IPS-18c (cell line): ENCODE results near the gene GLYATL1.

Experiments
- H3K4me3 ChIP-seq: 2 replicates; pipeline ENCODE4 v1.7.0; 2013; ENCODE audit warnings: low read depth, mild to moderate bottlenecking, low read length, moderate library complexity; ENCODE audit not compliant: insufficient read depth
- H3K9me3 ChIP-seq: one replicate; pipeline ENCODE4 v1.6.1; 2013; ENCODE audit warnings: mild to moderate bottlenecking, low read length, moderate library complexity; ENCODE audit not compliant: control insufficient read depth, insufficient read depth

GLYATL1 gene, protein sequence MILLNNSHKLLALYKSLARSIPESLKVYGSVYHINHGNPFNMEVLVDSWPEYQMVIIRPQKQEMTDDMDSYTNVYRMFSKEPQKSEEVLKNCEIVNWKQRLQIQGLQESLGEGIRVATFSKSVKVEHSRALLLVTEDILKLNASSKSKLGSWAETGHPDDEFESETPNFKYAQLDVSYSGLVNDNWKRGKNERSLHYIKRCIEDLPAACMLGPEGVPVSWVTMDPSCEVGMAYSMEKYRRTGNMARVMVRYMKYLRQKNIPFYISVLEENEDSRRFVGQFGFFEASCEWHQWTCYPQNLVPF

DNA sequence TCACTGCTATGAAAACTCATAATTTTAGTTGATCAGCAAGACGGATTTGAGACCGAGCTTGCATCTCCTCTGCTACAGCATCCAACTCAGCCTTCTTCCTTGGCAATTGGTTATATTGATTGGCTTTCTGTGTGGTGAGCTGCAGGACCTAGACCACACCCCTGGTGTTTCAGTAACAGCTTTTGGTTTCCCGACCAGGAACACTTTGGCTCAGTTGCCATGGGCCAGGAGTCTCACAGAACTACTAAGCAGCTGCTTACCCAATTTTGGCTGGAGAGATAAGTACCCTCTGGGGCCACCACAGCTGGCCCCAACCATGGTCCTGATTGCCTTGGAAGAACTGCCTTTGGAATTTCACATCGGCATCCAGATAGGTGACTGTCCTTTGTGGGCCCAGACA lies at the start of gene GLYATL1:
Gene GLYATL1 (plus strand): TSS at position 212 of the 400 bp plus-strand sequence. CDS start 7,600 bp downstream, outside the sequence.
- Histone ChIP-seq H3K9me3 (no peaks in the 10 kb centered on the region), H3K4me3 (no peak within 1 kb of the TSS)

DNA sequence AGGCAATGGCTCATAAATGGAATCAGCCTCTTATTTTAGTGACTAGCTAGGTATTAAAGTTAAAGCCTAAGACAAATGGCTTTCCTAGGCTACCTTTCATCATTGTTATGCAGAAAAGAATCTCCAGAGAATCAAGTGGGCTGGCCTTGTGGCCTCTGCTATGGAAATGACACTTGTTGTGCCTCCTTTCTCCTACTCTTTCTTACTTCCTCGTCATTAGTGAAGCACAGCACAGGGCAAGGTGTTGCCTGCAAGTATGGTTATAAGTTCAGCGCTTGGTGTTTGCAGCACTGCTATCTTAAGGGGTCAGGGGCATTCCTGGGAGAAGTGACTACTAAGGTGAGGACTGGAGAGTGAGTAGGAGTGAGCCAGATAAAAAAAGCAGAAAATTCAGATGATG lies 45.4 kb upstream of the GLYATL1 start:
- H3K4me3 ChIP-seq: no peak overlapping the region
- no peaks in the 10 kb centered on the region for H3K9me3 ChIP-seq

DNA sequence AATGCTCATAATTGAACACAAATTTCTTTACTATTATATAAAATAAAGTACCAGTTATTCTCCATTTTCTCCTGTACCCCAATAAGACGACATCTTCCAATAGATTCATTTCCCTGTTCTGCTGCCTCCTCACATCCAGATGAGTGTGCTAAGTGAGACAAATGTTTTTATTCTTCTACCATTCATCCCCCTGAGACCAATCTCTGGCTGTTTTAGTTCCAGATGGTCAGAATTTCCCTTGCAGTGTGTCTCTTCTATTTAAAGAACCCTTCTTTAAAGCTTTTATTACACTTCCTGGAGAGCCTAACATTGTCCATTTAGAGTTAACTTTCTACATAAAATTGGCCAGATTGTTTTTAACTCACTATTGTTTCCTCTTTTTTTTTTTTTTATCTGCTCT lies 41.2 kb upstream of the GLYATL1 start:
- Histone ChIP-seq H3K9me3 (no peaks in the 10 kb centered on the region), H3K4me3 (no peak overlapping the region)

DNA sequence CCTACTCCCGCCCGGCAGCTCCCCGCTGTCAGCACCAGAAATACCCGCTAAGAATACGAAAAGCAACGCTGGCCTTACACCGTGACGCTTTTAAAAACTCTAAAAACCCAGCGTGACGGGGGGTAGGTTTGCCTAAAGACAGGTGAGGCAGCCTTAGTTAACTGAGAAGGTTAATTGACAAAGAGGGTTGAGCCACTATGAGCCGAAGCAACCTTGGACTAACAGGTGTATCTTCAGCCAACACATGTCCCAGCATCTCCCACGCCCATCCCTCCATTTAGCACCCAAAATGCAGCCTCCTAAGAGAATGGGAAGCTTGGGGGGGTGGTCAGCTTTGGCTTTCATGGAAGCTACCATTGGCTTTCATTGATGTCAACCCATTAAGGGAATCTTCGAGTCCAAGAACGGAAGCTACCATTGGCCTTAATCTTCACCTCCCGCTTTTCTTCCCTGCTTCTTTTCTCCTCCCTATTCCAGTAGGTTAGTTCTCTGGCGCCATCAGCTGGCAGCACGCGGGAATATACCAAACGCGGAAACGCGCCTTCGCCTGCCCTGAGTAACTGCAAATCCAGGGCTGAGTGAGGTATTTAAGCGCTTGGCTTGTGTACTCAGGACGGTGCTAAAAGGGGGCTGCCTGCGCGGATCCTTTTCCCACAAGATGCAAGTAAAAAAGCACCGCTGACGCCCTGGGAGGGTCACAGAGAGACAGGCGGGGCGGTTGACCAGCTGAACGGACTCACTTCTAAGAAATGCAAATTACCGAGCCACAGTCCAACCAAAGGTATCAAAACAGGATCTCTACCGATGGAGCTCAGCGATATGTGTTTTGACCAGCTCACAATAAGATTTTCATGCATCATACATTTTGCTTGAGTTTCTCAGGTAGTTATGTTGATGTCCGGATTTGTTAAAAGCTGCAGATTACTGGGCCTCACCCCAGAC lies 38.5 kb upstream of the GLYATL1 start:
- no peaks in the 10 kb centered on the region for H3K9me3 ChIP-seq
- H3K4me3 ChIP-seq: peak overlapping the region; percentile 20; the same call in 1 of the 2 replicates

DNA sequence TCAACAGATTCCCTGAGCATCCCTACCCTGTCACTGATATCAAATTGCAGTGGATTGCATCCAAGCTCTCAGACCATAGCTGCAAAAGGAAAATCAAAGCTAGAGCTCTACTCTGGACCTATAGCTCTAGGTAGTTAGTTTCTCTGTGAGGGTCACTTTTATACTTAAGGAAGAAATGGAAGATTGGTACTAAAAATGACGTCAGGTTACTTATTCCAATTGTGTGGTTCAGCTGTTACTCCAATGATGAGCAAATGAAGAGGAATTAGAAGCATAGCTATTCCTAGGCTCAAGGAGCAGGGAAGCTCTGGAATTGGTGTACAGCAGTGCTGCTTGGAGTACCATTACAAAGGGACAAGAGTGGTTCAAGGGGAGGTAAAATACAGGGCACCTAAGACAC lies 36.4 kb upstream of the GLYATL1 start:
- no peaks in the 10 kb centered on the region for H3K9me3 ChIP-seq
- no peak overlapping the region for H3K4me3 ChIP-seq

DNA sequence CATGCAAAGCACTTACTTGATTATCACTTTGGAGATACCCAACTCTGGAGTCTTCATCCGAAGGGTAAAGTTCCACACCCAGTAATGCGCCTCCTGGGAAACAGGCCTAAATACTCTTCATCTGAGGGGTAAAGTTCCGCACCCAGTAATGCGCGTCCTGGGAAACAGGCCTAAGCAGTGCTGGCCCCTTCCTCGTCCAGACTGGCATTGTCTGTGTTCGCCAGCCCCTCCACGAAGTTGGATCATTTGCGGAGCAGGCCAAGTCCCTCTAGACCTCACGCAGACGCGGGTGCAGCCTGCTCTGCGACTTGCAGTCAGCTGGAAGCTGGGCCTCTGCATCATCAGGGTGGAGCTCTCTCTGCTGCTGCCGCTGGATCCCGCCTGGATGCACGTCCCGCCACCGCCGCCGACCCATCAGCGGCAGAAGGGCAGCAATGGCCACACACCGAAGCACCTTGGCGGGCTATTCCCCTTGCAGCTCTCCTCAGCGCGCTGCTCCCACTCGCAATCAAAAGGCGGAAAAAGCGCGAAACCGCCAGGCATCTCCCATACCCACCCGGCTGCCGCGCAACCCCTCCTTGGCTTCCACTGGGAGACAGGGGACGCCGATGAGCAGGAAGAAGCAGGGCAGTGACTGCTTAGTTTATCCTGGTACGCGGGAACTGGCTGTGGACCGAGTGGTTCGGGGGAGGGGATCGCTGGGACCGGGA lies 34.1 kb upstream of the GLYATL1 start:
- H3K4me3 ChIP-seq: peak overlapping the region; percentile 65
- H3K9me3 ChIP-seq: no peaks in the 10 kb centered on the region

DNA sequence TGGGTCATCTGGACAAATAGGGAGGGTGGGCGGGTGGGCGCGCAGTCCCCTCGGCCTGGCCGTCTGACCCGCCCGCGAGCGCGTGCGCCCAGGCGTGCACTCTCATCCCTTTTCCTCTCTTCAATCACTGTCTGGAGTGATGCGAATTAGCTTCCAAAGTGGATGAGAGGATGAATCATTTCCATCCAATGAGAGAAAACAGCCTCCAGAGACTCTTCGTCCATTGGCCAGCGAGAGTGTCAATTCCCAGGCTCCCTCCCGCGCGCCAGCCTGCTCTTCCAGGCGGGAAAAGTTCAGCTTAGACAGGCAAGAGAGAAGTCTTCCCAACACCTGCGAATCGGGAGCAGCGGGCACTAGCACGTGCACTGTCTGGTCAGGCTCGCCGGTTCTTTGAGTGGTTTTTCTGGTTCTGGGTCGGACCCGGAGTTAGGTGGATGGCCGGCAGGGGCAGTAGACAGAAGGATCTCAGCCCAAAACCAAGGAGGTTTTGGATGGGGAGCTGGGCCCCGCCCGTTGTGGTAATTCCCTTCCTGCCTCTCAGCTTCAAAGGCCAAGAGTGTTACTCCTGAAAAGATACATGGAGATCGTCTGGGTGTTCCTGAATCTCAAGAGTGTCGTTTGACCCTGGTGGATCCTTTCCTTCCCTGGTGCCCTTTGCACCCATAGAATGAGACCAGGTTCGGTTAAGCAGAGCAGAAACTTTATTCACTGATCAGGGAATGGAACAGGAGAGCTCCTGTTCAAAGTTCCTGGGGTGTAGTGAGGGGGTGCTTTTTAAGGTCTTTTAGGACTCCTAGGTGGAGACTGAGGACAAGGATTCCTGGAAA lies 33.4 kb upstream of the GLYATL1 start:
- peak overlapping the region; percentile 65 for H3K4me3 ChIP-seq
- H3K9me3 ChIP-seq: no peaks in the 10 kb centered on the region

DNA sequence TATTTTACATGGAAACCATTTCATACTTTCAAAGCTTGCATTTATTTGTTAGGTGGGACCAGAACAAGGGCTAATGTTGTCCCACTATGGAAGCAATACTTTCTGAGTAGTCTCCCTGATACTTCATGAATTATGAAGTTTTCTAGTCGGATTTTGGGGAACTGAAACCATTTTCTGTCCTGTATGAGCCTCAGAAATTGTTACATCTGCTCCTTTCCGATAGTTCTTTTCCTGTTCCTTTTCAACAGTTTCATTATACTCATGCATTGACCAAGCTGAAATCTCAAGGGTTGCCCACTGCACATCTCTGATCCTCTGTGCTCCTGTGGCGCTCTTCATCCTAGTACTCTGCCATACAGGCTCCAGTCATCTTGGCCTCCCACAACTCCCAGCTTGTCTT lies 31.5 kb upstream of the GLYATL1 start:
- H3K4me3 ChIP-seq: no peak overlapping the region

DNA sequence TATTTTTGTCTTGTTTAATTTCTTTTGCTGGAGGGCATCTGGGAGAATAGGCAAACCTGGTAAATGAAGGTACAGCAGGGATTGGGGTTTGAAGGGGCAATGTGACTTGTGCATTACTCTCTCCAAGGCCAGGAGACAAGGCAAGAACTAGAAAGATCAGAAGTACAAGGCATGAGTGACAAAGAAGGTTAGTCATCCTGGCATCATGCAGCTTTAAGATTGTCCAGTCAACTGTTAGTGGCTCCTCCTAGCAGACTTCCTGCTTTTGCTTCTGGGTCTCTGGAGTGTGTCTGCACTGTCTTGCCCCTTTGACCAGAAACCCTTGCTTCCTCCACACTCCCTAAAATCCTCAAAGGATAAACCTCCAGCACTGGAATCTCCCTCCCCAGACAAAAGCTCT lies 27.2 kb upstream of the GLYATL1 start:
- Histone ChIP-seq H3K4me3 (no peak overlapping the region), H3K9me3 (peaks cover 6% of the 10 kb centered on the region)

More for the DNA sequence above, 31.5 kb upstream of the GLYATL1 start:
- no peaks in the 10 kb centered on the region for H3K9me3 ChIP-seq

DNA sequence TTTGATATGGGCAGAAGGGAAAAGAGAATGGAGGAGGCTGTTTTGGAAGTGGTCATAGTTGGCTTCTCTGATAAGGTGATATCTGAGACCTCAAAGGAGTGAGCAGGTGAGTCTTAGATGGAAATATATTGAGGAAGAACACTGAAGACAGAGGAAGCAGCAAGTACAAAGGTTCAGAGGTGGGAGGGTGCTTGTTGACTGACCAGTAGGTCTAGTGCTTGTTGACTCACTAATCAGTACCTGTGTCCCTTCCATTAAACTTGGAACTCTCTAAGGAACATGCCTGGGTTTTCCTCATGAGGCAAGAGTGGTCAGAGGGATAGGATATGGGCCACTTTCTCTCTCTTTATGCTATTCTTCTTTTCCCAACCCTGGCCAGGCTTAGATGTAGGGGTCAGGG lies 25.6 kb upstream of the GLYATL1 start:
- H3K9me3 ChIP-seq: peaks cover 6% of the 10 kb centered on the region
- no peak overlapping the region for H3K4me3 ChIP-seq

DNA sequence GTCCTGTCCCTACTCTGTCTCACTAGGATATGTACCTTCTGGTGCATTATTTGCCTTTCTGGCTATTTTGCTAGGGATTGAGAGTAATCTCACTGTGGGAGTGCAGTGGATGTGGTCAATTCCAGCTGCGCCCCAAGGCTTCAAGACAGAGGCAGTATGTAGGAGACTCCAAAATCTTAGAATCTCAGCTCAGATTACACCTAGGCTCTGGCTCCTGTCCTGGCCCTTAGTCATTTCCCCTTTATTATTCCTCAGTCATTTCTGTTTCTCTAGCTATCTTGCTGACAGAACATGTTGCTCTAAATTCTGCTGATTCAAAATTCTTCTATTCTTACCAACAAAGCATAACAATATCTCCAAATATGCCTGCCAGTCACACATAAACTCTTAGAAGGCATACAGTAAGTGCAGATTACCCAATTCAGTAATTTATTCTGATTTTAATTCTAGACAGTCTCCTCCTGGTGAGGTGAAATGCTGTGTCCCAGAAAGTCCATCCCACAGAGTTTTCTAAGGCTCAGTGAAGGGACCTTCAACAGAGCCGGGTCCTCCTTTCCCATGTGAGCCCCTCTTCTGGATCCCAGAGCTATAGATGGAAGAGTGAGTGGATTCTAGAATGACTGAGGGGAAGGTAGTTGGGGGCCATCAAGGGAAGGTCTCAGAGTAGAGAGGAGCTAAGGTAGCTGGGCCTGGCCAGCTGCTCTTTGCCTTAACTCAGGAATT lies 24.3 kb upstream of the GLYATL1 start:
- peaks cover 6% of the 10 kb centered on the region for H3K9me3 ChIP-seq
- H3K4me3 ChIP-seq: no peak overlapping the region

DNA sequence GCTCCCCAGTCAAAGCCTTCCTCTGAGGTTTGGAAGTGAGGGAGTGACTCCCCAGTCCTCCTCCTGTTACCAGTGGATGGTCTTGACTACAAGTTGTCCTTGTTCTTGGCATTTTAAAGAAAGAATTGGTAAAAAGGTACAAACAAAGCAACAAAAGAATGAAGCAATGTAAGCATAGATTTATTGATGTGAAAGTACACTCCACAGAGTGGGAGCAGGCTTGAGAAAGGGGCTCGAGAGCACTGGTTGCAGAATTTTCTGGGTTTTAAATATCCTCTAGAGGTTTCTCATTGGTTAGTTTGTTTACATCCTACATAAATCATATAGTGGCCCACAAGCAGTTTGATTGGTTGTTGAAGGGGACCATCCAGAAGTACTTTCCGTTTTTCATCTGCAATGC lies 22.7 kb upstream of the GLYATL1 start:
- H3K9me3 ChIP-seq: peaks cover 6% of the 10 kb centered on the region
- no peak overlapping the region for H3K4me3 ChIP-seq

DNA sequence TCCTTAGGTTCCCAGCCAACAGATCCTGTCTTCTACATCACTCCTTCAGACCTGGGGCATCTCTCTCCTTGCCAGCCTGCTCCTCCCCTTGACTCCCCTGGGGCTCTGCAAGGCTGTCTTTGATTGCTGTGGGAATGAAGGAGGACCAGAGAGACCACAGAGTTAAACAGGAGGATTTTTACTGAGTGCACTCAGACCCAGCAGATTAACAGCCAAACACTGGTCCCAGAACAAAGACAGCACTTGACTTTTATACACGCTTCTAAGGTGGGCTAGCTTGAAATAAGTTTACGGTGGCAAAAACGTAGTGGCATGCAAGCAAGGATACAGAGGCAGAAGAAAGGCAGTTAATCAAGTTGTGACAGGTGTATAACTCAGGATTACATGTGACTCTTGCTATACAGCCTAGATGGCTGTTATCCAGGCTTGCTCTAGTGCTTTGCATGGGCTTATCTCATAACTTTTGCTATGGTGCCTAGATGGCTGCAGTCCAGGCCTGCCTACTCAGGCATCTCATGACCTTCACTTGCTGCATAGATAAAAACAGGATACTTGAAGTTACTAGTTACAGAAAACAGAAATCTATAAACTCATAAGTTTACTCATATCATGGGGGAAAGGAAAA lies 22.0 kb upstream of the GLYATL1 start:
- Histone ChIP-seq H3K9me3 (peaks cover 6% of the 10 kb centered on the region), H3K4me3 (no peak overlapping the region)

DNA sequence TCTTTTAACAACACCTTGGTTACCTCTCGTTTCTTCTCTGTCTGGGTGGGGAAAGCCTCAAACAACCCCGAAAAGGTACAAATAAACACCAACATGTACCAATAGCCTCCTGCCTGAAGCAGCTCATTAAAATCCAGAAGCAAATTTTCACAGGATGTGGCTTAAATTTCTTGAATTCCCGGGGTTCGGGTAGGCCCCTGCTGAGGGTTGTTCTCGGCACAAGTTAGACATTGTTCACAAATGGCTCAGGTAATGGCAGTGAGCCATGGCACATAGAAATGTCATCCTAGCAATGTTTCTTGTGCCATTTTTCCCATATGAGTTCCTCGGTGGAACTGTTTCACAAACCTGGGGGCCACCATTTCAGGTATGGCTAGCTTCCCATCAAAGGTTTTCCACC lies 19.7 kb upstream of the GLYATL1 start:
- peaks cover 6% of the 10 kb centered on the region for H3K9me3 ChIP-seq
- H3K4me3 ChIP-seq: no peak overlapping the region

DNA sequence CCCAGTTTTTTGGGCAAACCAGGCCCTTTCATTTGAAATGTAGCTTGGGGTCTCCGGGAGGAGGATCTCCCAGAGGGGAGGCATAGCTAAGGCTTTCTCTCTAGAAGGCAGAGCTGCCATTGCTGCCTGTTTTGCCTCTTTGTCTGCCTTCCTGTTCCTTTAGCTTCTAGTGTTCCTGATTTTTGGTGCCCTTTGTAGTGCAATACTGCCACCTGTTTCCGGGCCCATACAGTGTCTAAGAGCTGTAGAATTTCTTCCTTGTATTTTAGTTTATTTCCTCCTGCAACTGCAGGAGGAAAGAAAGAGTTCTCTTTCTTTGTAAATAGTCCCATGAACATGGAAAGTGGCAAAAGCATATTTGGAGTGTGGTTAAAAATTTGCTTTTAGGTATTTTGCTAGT lies 19.3 kb upstream of the GLYATL1 start:
- H3K4me3 ChIP-seq: no peak overlapping the region
- peaks cover 6% of the 10 kb centered on the region for H3K9me3 ChIP-seq
